IPS-NIHi7 (cell line): ENCODE measurements around the gene LRRC4C.
"Not testable (repeated sequence)": the region's sequence is repeated elsewhere in the genome, so short reads cannot be mapped to it uniquely, and the experiment has no call there.

ENCODE experiments used
- DNase-seq: peaks from one replicate; pipeline ENCODE4 v3.0.0; 2012; ENCODE audit warnings: mixed read lengths; ENCODE audit errors: extremely low spot score

Gene LRRC4C

GRCh38 chr11:40175980-40176379 is 1283.5 kb downstream of the LRRC4C start:
- DNase-seq: no peak

GRCh38 chr11:40170078-40170477 is 1289.4 kb downstream of the LRRC4C start:
- DNase-seq: no peak

GRCh38 chr11:40168414-40168813 is 1291.0 kb downstream of the LRRC4C start:
- DNase-seq: peak; percentile 12

GRCh38 chr11:40167805-40168204 is 1291.6 kb downstream of the LRRC4C start:
- not testable (repeated sequence) for DNase-seq

GRCh38 chr11:40166892-40167291 is 1292.6 kb downstream of the LRRC4C start:
- no peak for DNase-seq

GRCh38 chr11:40162901-40163883 is 1296.3 kb downstream of the LRRC4C start:
- DNase-seq: no peak

GRCh38 chr11:40161854-40162410 is 1297.5 kb downstream of the LRRC4C start:
- DNase-seq: no peak

GRCh38 chr11:40160418-40160817 is 1299.0 kb downstream of the LRRC4C start:
- DNase-seq: no peak

- DNase-seq: no peak
These were observed 1309.7 kb downstream of the LRRC4C start for GRCh38 chr11:40149721-40150120.

GRCh38 chr11:40140560-40140959 is 1318.9 kb downstream of the LRRC4C start:
- no peak for DNase-seq

- no peak for DNase-seq
These were observed 1319.9 kb downstream of the LRRC4C start for GRCh38 chr11:40139536-40139935.

- DNase-seq: no peak
These were observed 1320.4 kb downstream of the LRRC4C start for GRCh38 chr11:40139066-40139465.

GRCh38 chr11:40134820-40135570 is 1324.5 kb downstream of the LRRC4C start:
- no peak for DNase-seq

GRCh38 chr11:40133498-40133897 is 1326.0 kb downstream of the LRRC4C start:
- DNase-seq: no peak

- no peak for DNase-seq
These were observed 1326.5 kb downstream of the LRRC4C start for GRCh38 chr11:40132912-40133311.

- DNase-seq: peak; percentile 18
These were observed 1329.0 kb downstream of the LRRC4C start for GRCh38 chr11:40130427-40130826.

- DNase-seq: peak; percentile 24
These were observed 1330.2 kb downstream of the LRRC4C start for GRCh38 chr11:40129266-40129665.

- DNase-seq: no peak
These were observed 1334.4 kb downstream of the LRRC4C start for GRCh38 chr11:40125054-40125453.

GRCh38 chr11:40119661-40120060 is 1339.8 kb downstream of the LRRC4C start:
- DNase-seq: no peak

GRCh38 chr11:40118780-40119179 is 1340.7 kb downstream of the LRRC4C start:
- DNase-seq: no peak

GRCh38 chr11:40118026-40118425 is 1341.4 kb downstream of the LRRC4C start:
- DNase-seq: no peak

GRCh38 chr11:40104941-40105550 is 1354.4 kb downstream of the LRRC4C start:
- DNase-seq: no peak
